Stimulated activated CD4-positive, alpha-beta T cell treated with anti-CD3 and anti-CD28 coated beads, TNF-alpha, amount 100 ng/mL, for 1 hour (primary cell): ENCODE results near the gene CEACAM5.
"Not testable (repeated sequence)": the region's sequence is repeated elsewhere in the genome, so short reads cannot be mapped to it uniquely, and the experiment has no call there.

Source experiments
- DNase-seq, 3 donors: peaks; one replicate each; pipeline ENCODE4 v3.0.0-alpha.2; 2020; ENCODE audit warnings: low read depth in 3 of 3, low spot score in 1 of 3

CEACAM5 gene

GRCh38 chr19:41740415-41741243 lies 32.2 kb downstream of the CEACAM5 start:
- no peak for DNase-seq

GRCh38 chr19:41741244-41741554 lies 32.8 kb downstream of the CEACAM5 start:
- DNase-seq = no peak

GRCh38 chr19:41744850-41745249 lies 36.4 kb downstream of the CEACAM5 start:
- no peak for DNase-seq

- DNase-seq = no peak
Observed at GRCh38 chr19:41745756-41746155, 37.3 kb downstream of the CEACAM5 start.

- DNase-seq = peak in 1 of 3 donors; percentile 14
Observed at GRCh38 chr19:41746593-41747227, 38.3 kb downstream of the CEACAM5 start.

- no peak for DNase-seq
Observed at GRCh38 chr19:41748012-41748411, 39.6 kb downstream of the CEACAM5 start.

GRCh38 chr19:41750248-41751134 lies 42.1 kb downstream of the CEACAM5 start:
- not testable (repeated sequence) for DNase-seq

- peak; percentile 31 to 77 (median 54) for DNase-seq
Observed at GRCh38 chr19:41753159-41753558, 44.7 kb downstream of the CEACAM5 start.

- DNase-seq = peak; percentile 43 to 46 (median 46)
Observed at GRCh38 chr19:41753936-41754529, 45.6 kb downstream of the CEACAM5 start.

- DNase-seq = no peak
Observed at GRCh38 chr19:41755328-41755913, 47.0 kb downstream of the CEACAM5 start, which contains the start of gene CEACAM6. CEACAM6 (plus strand) TSS chr19:41755530; CDS start chr19:41755639, 109 bp downstream.

GRCh38 chr19:41758846-41759245 lies 50.4 kb downstream of the CEACAM5 start:
- no peak for DNase-seq

GRCh38 chr19:41767115-41767514 lies 58.7 kb downstream of the CEACAM5 start:
- DNase-seq = no peak

GRCh38 chr19:41768105-41768504 lies 59.7 kb downstream of the CEACAM5 start:
- not testable (repeated sequence) for DNase-seq

GRCh38 chr19:41769608-41770007 lies 61.2 kb downstream of the CEACAM5 start:
- no peak for DNase-seq

- no peak for DNase-seq
Observed at GRCh38 chr19:41771410-41771809, 63.0 kb downstream of the CEACAM5 start.

- peak in 1 of 3 donors; percentile 19 for DNase-seq
Observed at GRCh38 chr19:41774515-41774980, 66.1 kb downstream of the CEACAM5 start.

- DNase-seq = no peak
Observed at GRCh38 chr19:41776700-41777099, 68.3 kb downstream of the CEACAM5 start.
